Panc1 (cell line): Measurements from ENCODE around the gene FN3K. TPM values are rescaled to one million over a fixed set of nuclear protein-coding genes. Genes with fewer than 3 reads are reported as not detected.
"Not testable (repeated sequence)": the region's sequence is repeated elsewhere in the genome, so short reads cannot be mapped to it uniquely, and the experiment has no call there.

ENCODE experiments used
- ATAC-seq: fragments of 200-7000 bp; cut with Tn5 transposase; 2 replicates; pipeline ENCODE4 v1.9.1; 2020; ENCODE audit warnings: mild to moderate bottlenecking, moderate library complexity
- BruUV-seq: library from RNA; stranded (reverse); fragments of 400-500 nt; replicated peaks from 2 replicates; lab custom pipeline; 2021; lab: Mats Ljungman, UMichigan
- CTCF ChIA-PET: fragments of 300-600 bp; sonication (Branson Sonifier 250); formaldehyde crosslinking; loops from one replicate; lab custom pipeline; 2022; ENCODE audit warnings: antibody characterized with exemption; lab: Charles Lee
- POLR2A ChIA-PET: fragments of 300-600 bp; sonication (Branson Sonifier 250); formaldehyde crosslinking; loops from one replicate; lab custom pipeline; 2022; ENCODE audit warnings: antibody characterized with exemption; lab: Charles Lee
- DNase-seq: peaks from one replicate; pipeline ENCODE4 v3.0.0-alpha.2; 2010; ENCODE audit warnings: low read depth, low spot score
- H3K27ac ChIP-seq: 2 replicates; pipeline ENCODE4 v1.5.1; 2011; ENCODE audit warnings: mild to moderate bottlenecking, low read length, inconsistent platforms
- H3K27me3 ChIP-seq: fragments of 200-500 bp; sonication (Bioruptor generic); 2 replicates; pipeline ENCODE4 v1.6.0; 2014; ENCODE audit warnings: low read length, inconsistent platforms; ENCODE audit not compliant: control insufficient read depth, insufficient read depth
- H3K36me3 ChIP-seq: fragments of 200-500 bp; sonication (Bioruptor generic); 2 replicates; pipeline ENCODE4 v1.5.1; 2014; ENCODE audit warnings: inconsistent platforms, mild to moderate bottlenecking, low read length, moderate library complexity; ENCODE audit not compliant: control insufficient read depth, insufficient read depth
- H3K4me1 ChIP-seq: 2 replicates; pipeline ENCODE4 v1.5.1; 2011; ENCODE audit warnings: inconsistent platforms, mild to moderate bottlenecking, low read length, moderate library complexity; ENCODE audit not compliant: control insufficient read depth, insufficient read depth
- H3K4me3 ChIP-seq, 2 experiments: 2 replicates each; pipeline ENCODE4 v1.5.1; 2011 to 2012; ENCODE audit warnings: low read depth in 2 of 2, low read length in 2 of 2, mild to moderate bottlenecking in 2 of 2, inconsistent platforms in 1 of 2, moderate library complexity in 1 of 2
- H3K9me3 ChIP-seq: fragments of 200-500 bp; sonication (Bioruptor generic); 2 replicates; pipeline ENCODE4 v1.5.1; 2014; ENCODE audit warnings: low read depth, mild to moderate bottlenecking, inconsistent platforms, low read length, moderate library complexity; ENCODE audit not compliant: control insufficient read depth, insufficient read depth
- CTCF ChIP-seq: fragments of 450-650 bp; IDR thresholded peaks from 2 replicates; pipeline ENCODE4 v1.5.1; 2017; ENCODE audit warnings: mild to moderate bottlenecking
- POLR2AphosphoS5 ChIP-seq: IDR thresholded peaks from 2 replicates; pipeline ENCODE4 v1.6.1; 2012; ENCODE audit warnings: mild to moderate bottlenecking, low read depth, low read length, moderate library complexity
- REST ChIP-seq, 2 experiments: IDR thresholded peaks; 2 replicates each; pipeline ENCODE4 v1.6.1; 2011 to 2012; ENCODE audit warnings: low read depth in 2 of 2, control low read depth in 1 of 2, low read length in 1 of 2, mild to moderate bottlenecking in 1 of 2, moderate library complexity in 1 of 2; ENCODE audit not compliant: insufficient read depth in 1 of 2
- SIN3A ChIP-seq: IDR thresholded peaks from 2 replicates; pipeline ENCODE4 v1.6.1; 2012; ENCODE audit warnings: low read depth, mild to moderate bottlenecking, low read length, moderate library complexity, borderline replicate concordance; ENCODE audit not compliant: insufficient read depth
- TCF7L2 ChIP-seq: IDR thresholded peaks from 2 replicates; pipeline ENCODE4 v1.6.1; 2011; ENCODE audit warnings: mild to moderate bottlenecking, low read depth, low read length, inconsistent platforms
- in situ Hi-C: cut with HindIII; loops from 2 replicates; pipeline ENCODE4 v1.10.0; 2016; ENCODE audit warnings: low sequenced_read_pairs, low pct_unique_long_range_greater_than_20kb
- intact Hi-C: fragments of 100-400 bp; cut with micrococcal nuclease; formaldehyde crosslinking; loops from one replicate; pipeline ENCODE4 v1.10.0; 2022; ENCODE audit not compliant: unreplicated experiment
- total RNA-seq: library from RNA; stranded (reverse); gene quantifications from one replicate; pipeline ENCODE4 v1.2.1, GENCODE V29; 2021; ENCODE audit not compliant: unreplicated experiment

Gene FN3K
- total RNA-seq, 1 experiment from 2014 or later = 34.8 TPM

- Histone ChIP-seq H3K4me3 (no peak overlapping the region), H3K27me3 (no peaks in the 10 kb centered on the region), H3K4me1 (no peaks in the 10 kb centered on the region), H3K36me3 (peaks cover 25% of the 10 kb centered on the region), H3K9me3 (no peaks in the 10 kb centered on the region), H3K27ac (no peak overlapping the region)
- DNase-seq = no peak
- in situ Hi-C loops = no loop called here
- no peak for TF ChIP-seq CTCF
- TF ChIP-seq SIN3A = no peak
- no peak for TF ChIP-seq REST (IDR thresholded peaks at IDR 0.05; ENCODE audit: insufficient read depth in 1 of 2, low read depth in 2 of 2, low read length in 1 of 2)
- no peak for TF ChIP-seq TCF7L2
- TF ChIP-seq POLR2AphosphoS5 = no peak
- no TSS peak for BruUV-seq
- ChIA-PET CTCF (no interaction called here), POLR2A (no interaction called here)
- intact Hi-C loops = no loop called here
- no peak for ATAC-seq
Observed at GRCh38 chr17:82769041-82769440, 33.6 kb downstream of the FN3K start.

- in situ Hi-C loops = no loop called here
- peaks cover 16% of the 10 kb centered on the region for H3K36me3 ChIP-seq
- DNase-seq (no peak), ATAC-seq (peak; percentile 46; the same call in 1 of the 2 replicates)
- BruUV-seq = no TSS peak
- H3K4me1 ChIP-seq = no peaks in the 10 kb centered on the region
- ChIA-PET CTCF (interaction anchor here (0.5 to 0.6 kb wide), 2 partner anchors 28 to 221 kb away, joined by 3 to 4 read pairs; no protein-coding TSS in a partner anchor), POLR2A (interaction anchor here (0.6 kb wide), 1 partner anchor 102 kb away, joined by 18 read pairs; no protein-coding TSS in a partner anchor)
- no peaks in the 10 kb centered on the region for H3K27me3 ChIP-seq
- no peak overlapping the region for H3K27ac ChIP-seq
- H3K9me3 ChIP-seq = no peaks in the 10 kb centered on the region
- no peak for TF ChIP-seq CTCF
- TF ChIP-seq TCF7L2 = no peak
- no peak for TF ChIP-seq SIN3A
- TF ChIP-seq REST (IDR thresholded peaks at IDR 0.05; ENCODE audit: insufficient read depth in 1 of 2, low read depth in 2 of 2, low read length in 1 of 2) = no peak
- TF ChIP-seq POLR2AphosphoS5 = no peak
- no peak overlapping the region for H3K4me3 ChIP-seq
- intact Hi-C loops = no loop called here
Observed at GRCh38 chr17:82772026-82772425, 36.6 kb downstream of the FN3K start.

- POLR2A ChIA-PET, H3K27me3 ChIP-seq, H3K4me3 ChIP-seq, H3K27ac ChIP-seq, BruUV-seq, DNase-seq, H3K36me3 ChIP-seq, ATAC-seq, in situ Hi-C loops, H3K9me3 ChIP-seq, H3K4me1 ChIP-seq, intact Hi-C loops, CTCF ChIA-PET: not testable (repeated sequence)
Observed at GRCh38 chr17:82774456-82774855, 39.0 kb downstream of the FN3K start.
